UCSD-AML1 (cell line): ENCODE data around the gene LRTM2.

Experiments
- DNase-seq: peaks from one replicate; lab custom pipeline; 2025; ENCODE audit not compliant: unreplicated experiment; lab: John Stamatoyannopoulos, UW

The LRTM2 gene

GRCh38 chr12:1829306-1829900 is 9.0 kb downstream of the LRTM2 start:
- no peak for DNase-seq

GRCh38 chr12:1830401-1830845 is 10.1 kb downstream of the LRTM2 start:
- DNase-seq: no peak

GRCh38 chr12:1830981-1831963 is 10.9 kb downstream of the LRTM2 start:
- no peak for DNase-seq

- DNase-seq: no peak
Measured at GRCh38 chr12:1832801-1833595, 12.6 kb downstream of the LRTM2 start.

- DNase-seq: no peak
Measured at GRCh38 chr12:1833596-1834028, 13.2 kb downstream of the LRTM2 start.

GRCh38 chr12:1834186-1834925 is 14.0 kb downstream of the LRTM2 start:
- no peak for DNase-seq

- no peak for DNase-seq
Measured at GRCh38 chr12:1835211-1836131, 15.1 kb downstream of the LRTM2 start.

- no peak for DNase-seq
Measured at GRCh38 chr12:1836241-1836803, 16.0 kb downstream of the LRTM2 start.

GRCh38 chr12:1836854-1837421 is 16.6 kb downstream of the LRTM2 start:
- no peak for DNase-seq

- DNase-seq: no peak
Measured at GRCh38 chr12:1837541-1838204, 17.3 kb downstream of the LRTM2 start.

- no peak for DNase-seq
Measured at GRCh38 chr12:1838205-1838993, 18.0 kb downstream of the LRTM2 start.

GRCh38 chr12:1838994-1839365 is 18.6 kb downstream of the LRTM2 start:
- no peak for DNase-seq

GRCh38 chr12:1839464-1839863 is 19.1 kb downstream of the LRTM2 start:
- no peak for DNase-seq

GRCh38 chr12:1839956-1840951 is 19.9 kb downstream of the LRTM2 start:
- DNase-seq: no peak

- no peak for DNase-seq
Measured at GRCh38 chr12:1840981-1841425, 20.6 kb downstream of the LRTM2 start.

GRCh38 chr12:1841586-1842182 is 21.3 kb downstream of the LRTM2 start:
- DNase-seq: no peak
